Measurements from ENCODE around the gene KRT6B.

KRT6B gene

GRCh38 chr12:52469853-52470252 lies 17.9 kb upstream of the KRT6B start:
- in situ Hi-C loops (cut with MboI; ENCODE audit: low pct_unique_long_range_greater_than_20kb, low sequenced_read_pairs, unreplicated experiment), result no loop called here
- TF ChIP-seq, protein P1, sequence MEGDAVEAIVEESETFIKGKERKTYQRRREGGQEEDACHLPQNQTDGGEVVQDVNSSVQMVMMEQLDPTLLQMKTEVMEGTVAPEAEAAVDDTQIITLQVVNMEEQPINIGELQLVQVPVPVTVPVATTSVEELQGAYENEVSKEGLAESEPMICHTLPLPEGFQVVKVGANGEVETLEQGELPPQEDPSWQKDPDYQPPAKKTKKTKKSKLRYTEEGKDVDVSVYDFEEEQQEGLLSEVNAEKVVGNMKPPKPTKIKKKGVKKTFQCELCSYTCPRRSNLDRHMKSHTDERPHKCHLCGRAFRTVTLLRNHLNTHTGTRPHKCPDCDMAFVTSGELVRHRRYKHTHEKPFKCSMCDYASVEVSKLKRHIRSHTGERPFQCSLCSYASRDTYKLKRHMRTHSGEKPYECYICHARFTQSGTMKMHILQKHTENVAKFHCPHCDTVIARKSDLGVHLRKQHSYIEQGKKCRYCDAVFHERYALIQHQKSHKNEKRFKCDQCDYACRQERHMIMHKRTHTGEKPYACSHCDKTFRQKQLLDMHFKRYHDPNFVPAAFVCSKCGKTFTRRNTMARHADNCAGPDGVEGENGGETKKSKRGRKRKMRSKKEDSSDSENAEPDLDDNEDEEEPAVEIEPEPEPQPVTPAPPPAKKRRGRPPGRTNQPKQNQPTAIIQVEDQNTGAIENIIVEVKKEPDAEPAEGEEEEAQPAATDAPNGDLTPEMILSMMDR (IDR thresholded peaks at IDR 0.05; ENCODE audit: extremely low read depth, insufficient read depth, missing control alignments), result no peak
- no peak for DNase-seq (ENCODE audit: low spot score)

GRCh38 chr12:52464897-52465296 lies 13.0 kb upstream of the KRT6B start:
- DNase-seq (ENCODE audit: low spot score), result no peak
- in situ Hi-C loops (cut with MboI; ENCODE audit: low pct_unique_long_range_greater_than_20kb, low sequenced_read_pairs, unreplicated experiment), result no loop called here
- TF ChIP-seq, protein P1 (IDR thresholded peaks at IDR 0.05; ENCODE audit: extremely low read depth, insufficient read depth, missing control alignments), result no peak

- no peak for DNase-seq (ENCODE audit: low spot score)
- in situ Hi-C loops (cut with MboI; ENCODE audit: low pct_unique_long_range_greater_than_20kb, low sequenced_read_pairs, unreplicated experiment), result no loop called here
- TF ChIP-seq, protein P1 (IDR thresholded peaks at IDR 0.05; ENCODE audit: extremely low read depth, insufficient read depth, missing control alignments), result no peak
These were observed 9.7 kb upstream of the KRT6B start for GRCh38 chr12:52461693-52462092.

DNA sequence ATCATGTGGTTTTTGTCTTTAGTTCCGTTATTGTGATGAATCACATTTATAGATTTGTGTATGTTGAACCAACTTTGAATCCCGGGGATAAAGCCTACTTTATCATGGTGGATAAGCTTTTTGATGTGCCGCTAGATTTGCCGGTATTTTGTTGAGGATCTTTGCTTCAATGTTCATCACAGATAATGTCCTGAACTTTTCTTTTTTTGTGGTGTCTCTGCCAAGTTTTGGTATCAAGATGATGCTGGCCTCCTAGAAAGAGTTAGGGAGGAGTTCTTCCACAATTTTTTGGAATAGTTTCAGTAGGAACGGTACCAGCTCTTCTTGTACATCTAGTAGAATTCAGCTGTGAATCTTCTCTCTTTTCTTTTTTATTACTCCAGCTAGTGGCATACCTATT lies 6.9 kb upstream of the KRT6B start:
- in situ Hi-C loops (cut with MboI; ENCODE audit: low pct_unique_long_range_greater_than_20kb, low sequenced_read_pairs, unreplicated experiment), result no loop called here
- no peak for DNase-seq (ENCODE audit: low spot score)
- TF ChIP-seq, protein P1 (IDR thresholded peaks at IDR 0.05; ENCODE audit: extremely low read depth, insufficient read depth, missing control alignments), result no peak

GRCh38 chr12:52455821-52456220 lies 3.9 kb upstream of the KRT6B start:
- no peak for DNase-seq (ENCODE audit: low spot score)
- in situ Hi-C loops (cut with MboI; ENCODE audit: low pct_unique_long_range_greater_than_20kb, low sequenced_read_pairs, unreplicated experiment), result no loop called here

DNA sequence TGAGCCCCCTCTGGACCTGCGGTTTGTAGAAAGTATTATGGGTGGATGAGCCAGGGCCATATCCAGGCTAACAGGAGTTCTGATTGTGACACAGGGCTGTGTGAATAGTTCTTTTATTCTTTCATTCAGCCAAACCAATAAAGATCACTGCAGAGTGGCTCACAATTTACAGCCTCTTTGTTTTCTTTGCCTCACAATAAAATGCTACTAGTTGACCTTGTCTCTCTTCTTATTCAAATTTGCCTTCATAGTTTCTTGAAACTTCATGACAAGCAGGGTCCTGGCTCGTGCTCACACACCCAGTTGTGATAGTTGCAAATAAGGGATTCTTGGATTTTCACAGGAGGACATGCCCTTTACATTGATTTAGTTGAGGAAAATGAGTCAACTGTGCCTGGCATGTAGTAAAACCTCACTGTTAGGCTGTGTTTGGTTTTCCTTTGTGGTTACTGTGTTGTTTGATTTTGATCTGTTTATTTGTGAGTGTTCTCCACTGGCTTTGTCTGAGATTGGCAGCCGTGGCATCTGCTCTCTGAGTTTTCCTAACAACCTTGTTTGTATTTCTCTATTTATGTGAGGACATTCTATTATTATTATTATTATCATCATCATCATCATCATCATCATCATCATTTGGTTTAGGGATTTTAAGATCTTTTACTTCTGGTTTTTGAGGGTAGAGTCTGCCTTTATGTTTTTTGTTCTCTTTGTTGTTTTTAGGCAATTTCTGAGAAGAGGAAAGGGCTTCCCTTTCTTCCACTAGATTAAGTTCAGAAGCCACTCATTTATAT lies 2.7 kb upstream of the KRT6B start:
- no peak for DNase-seq (ENCODE audit: low spot score)
- TF ChIP-seq, protein P1 (IDR thresholded peaks at IDR 0.05; ENCODE audit: extremely low read depth, insufficient read depth, missing control alignments), result no peak
- in situ Hi-C loops (cut with MboI; ENCODE audit: low pct_unique_long_range_greater_than_20kb, low sequenced_read_pairs, unreplicated experiment), result no loop called here

More at GRCh38 chr12:52455821-52456220, 3.9 kb upstream of the KRT6B start:
- TF ChIP-seq, protein P1 (IDR thresholded peaks at IDR 0.05; ENCODE audit: extremely low read depth, insufficient read depth, missing control alignments), result no peak

Data from GM13977 (cell line).